ENCODE data around the gene SPATA20. TPM values are rescaled to one million over a fixed set of nuclear protein-coding genes. Genes with fewer than 3 reads are reported as not detected.

Gene SPATA20
- total and polyA plus RNA-seq, 2 of the 13 experiments (the other 11 are each of a cell fraction or from before 2014, with no cell fraction given), result 36.1 to 64.8 TPM

DNA sequence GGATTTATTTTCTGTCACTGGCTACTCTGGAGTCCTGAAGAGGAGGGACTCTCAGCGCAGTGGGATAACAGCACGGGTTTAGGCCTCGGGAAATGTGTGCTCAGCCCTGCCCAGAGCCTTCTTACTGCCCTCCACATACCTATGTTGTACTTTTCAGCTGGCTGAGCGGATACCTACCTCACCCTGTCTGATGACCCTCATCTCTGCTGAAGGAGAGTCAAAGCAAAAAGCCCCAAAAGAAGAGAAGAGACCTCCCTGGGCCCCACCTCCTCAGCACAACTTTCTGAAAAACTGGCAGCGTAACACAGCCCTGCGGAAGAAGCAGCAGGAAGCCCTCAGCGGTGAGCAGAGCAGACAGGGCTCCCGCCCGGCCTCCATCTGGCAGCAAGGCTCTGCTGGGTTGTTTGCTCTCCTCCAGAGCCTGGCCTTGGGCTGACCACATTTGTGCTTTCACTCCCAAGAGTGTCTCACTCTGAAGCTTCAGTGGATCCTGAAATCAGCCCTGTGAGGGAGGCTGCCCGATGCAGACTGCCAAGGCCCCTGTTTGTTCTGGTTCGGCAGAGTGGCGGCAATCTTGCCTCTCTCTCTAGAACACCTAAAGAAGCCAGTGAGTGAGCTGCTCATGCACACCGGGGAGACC lies 28.5 kb upstream of the SPATA20 start (continued):
- TF ChIP-seq ZNF569 (CRISPR knock-in tag; IDR thresholded peaks at IDR 0.05; ENCODE audit: borderline replicate concordance) (no peak), RBM39 (IDR thresholded peaks at IDR 0.05; ENCODE audit: low read depth, low read length, poor library complexity, severe bottlenecking) (no peak), ZNF792 (CRISPR knock-in tag; IDR thresholded peaks at IDR 0.05) (peak; percentile 24; the same call in 1 of the 2 replicates), ZNF605 (CRISPR knock-in tag; IDR thresholded peaks at IDR 0.05) (peak; percentile 69), NFYB (CRISPR knock-in tag; IDR thresholded peaks at IDR 0.05) (no peak), ZNF546 (CRISPR knock-in tag; conservative IDR thresholded peaks at IDR 0.05) (peak; percentile 84; the same call in 1 of the 2 replicates), ZNF510 (CRISPR knock-in tag; IDR thresholded peaks at IDR 0.05; ENCODE audit: low read depth) (0 out of 2 replicates have a peak, but pooled peaks have one; percentile 12), SOX5 (CRISPR knock-in tag; IDR thresholded peaks at IDR 0.05; ENCODE audit: borderline replicate concordance) (no peak), ZSCAN9 (CRISPR knock-in tag; IDR thresholded peaks at IDR 0.05; ENCODE audit: borderline replicate concordance) (no peak), NFIC (IDR thresholded peaks at IDR 0.05; ENCODE audit: low read length) (no peak), MEIS1 (CRISPR knock-in tag; IDR thresholded peaks at IDR 0.05; ENCODE audit: borderline replicate concordance) (no peak), AKAP8 (CRISPR knock-in tag; IDR thresholded peaks at IDR 0.05) (peak; percentile 27; the same call in 1 of the 2 replicates), MIXL1 (CRISPR knock-in tag; IDR thresholded peaks at IDR 0.05) (no peak), ZNF567 (CRISPR knock-in tag; IDR thresholded peaks at IDR 0.05; ENCODE audit: borderline replicate concordance) (peak; percentile 61; the same call in 1 of the 2 replicates)
- TF ChIP-seq, protein P1, sequence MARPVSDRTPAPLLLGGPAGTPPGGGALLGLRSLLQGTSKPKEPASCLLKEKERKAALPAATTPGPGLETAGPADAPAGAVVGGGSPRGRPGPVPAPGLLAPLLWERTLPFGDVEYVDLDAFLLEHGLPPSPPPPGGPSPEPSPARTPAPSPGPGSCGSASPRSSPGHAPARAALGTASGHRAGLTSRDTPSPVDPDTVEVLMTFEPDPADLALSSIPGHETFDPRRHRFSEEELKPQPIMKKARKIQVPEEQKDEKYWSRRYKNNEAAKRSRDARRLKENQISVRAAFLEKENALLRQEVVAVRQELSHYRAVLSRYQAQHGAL (CRISPR knock-in tag; IDR thresholded peaks at IDR 0.05; ENCODE audit: not compliant biosample characterization), result no peak
- TF ChIP-seq, protein P2, sequence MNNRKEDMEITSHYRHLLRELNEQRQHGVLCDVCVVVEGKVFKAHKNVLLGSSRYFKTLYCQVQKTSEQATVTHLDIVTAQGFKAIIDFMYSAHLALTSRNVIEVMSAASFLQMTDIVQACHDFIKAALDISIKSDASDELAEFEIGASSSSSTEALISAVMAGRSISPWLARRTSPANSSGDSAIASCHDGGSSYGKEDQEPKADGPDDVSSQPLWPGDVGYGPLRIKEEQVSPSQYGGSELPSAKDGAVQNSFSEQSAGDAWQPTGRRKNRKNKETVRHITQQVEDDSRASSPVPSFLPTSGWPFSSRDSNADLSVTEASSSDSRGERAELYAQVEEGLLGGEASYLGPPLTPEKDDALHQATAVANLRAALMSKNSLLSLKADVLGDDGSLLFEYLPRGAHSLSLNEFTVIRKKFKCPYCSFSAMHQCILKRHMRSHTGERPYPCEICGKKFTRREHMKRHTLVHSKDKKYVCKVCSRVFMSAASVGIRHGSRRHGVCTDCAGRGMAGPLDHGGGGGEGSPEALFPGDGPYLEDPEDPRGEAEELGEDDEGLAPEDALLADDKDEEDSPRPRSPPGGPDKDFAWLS (CRISPR knock-in tag; IDR thresholded peaks at IDR 0.05; ENCODE audit: borderline replicate concordance), result no peak
- TF ChIP-seq, protein P3, sequence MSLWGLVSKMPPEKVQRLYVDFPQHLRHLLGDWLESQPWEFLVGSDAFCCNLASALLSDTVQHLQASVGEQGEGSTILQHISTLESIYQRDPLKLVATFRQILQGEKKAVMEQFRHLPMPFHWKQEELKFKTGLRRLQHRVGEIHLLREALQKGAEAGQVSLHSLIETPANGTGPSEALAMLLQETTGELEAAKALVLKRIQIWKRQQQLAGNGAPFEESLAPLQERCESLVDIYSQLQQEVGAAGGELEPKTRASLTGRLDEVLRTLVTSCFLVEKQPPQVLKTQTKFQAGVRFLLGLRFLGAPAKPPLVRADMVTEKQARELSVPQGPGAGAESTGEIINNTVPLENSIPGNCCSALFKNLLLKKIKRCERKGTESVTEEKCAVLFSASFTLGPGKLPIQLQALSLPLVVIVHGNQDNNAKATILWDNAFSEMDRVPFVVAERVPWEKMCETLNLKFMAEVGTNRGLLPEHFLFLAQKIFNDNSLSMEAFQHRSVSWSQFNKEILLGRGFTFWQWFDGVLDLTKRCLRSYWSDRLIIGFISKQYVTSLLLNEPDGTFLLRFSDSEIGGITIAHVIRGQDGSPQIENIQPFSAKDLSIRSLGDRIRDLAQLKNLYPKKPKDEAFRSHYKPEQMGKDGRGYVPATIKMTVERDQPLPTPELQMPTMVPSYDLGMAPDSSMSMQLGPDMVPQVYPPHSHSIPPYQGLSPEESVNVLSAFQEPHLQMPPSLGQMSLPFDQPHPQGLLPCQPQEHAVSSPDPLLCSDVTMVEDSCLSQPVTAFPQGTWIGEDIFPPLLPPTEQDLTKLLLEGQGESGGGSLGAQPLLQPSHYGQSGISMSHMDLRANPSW (CRISPR knock-in tag; IDR thresholded peaks at IDR 0.05; ENCODE audit: borderline replicate concordance), result no peak
- TF ChIP-seq, protein P4, sequence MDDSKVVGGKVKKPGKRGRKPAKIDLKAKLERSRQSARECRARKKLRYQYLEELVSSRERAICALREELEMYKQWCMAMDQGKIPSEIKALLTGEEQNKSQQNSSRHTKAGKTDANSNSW (CRISPR knock-in tag; IDR thresholded peaks at IDR 0.05; ENCODE audit: borderline replicate concordance), result no peak
- TF ChIP-seq, protein P5, sequence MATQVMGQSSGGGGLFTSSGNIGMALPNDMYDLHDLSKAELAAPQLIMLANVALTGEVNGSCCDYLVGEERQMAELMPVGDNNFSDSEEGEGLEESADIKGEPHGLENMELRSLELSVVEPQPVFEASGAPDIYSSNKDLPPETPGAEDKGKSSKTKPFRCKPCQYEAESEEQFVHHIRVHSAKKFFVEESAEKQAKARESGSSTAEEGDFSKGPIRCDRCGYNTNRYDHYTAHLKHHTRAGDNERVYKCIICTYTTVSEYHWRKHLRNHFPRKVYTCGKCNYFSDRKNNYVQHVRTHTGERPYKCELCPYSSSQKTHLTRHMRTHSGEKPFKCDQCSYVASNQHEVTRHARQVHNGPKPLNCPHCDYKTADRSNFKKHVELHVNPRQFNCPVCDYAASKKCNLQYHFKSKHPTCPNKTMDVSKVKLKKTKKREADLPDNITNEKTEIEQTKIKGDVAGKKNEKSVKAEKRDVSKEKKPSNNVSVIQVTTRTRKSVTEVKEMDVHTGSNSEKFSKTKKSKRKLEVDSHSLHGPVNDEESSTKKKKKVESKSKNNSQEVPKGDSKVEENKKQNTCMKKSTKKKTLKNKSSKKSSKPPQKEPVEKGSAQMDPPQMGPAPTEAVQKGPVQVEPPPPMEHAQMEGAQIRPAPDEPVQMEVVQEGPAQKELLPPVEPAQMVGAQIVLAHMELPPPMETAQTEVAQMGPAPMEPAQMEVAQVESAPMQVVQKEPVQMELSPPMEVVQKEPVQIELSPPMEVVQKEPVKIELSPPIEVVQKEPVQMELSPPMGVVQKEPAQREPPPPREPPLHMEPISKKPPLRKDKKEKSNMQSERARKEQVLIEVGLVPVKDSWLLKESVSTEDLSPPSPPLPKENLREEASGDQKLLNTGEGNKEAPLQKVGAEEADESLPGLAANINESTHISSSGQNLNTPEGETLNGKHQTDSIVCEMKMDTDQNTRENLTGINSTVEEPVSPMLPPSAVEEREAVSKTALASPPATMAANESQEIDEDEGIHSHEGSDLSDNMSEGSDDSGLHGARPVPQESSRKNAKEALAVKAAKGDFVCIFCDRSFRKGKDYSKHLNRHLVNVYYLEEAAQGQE (IDR thresholded peaks at IDR 0.05; ENCODE audit: borderline replicate concordance in 1 of 2, low read depth in 1 of 2, low read length in 2 of 2), result no peak

All from HepG2 (cell line).